GM21723 (cell line): ENCODE results near the gene ENKD1.

ENCODE experiments used
- ATAC-seq: cut with Tn5 transposase; IDR thresholded peaks from one replicate; pipeline ENCODE4 v1.9.1; 2021; ENCODE audit warnings: mild to moderate bottlenecking, moderate library complexity; ENCODE audit not compliant: unreplicated experiment

Gene ENKD1

DNA sequence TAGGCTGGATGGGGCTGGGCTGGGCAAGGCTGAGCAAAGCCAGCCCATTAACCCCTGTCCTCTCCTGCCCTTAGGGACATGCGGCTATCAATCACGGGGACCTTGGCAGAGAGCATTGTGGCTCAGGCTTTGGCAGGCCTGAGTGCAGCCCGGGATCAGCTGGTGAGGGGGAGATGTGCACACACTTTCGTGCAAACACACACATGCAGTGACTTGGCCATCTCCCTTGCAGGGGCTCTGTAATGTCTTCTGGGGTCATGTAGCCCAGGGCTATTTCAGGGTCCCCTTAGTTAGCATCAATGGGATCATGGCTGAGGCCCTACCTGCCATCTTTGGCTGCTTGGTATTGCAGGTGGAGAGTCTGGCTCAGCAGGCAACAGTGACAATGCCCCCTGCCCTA, 14.7 kb downstream of the ENKD1 start:
- no peak for ATAC-seq

DNA sequence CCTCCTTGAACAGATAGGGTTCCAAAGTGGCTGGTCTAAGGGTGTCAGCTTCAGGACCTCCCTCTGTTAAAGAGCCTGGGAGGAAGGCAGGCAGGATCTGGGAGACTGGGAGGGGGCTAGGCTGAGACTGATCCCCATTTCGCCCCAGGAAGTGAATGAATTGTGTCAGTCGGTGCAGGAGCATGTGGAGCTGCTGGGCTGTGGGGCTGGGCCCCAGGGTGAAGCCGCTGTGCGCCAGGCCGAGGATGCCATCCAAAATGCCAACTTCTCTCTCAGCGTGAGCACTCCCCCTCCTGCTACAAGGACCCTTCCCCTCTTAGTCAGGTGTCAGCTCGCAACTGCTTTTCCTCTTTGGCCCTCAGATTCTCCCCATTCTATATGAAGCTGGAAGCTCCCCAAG, 15.5 kb downstream of the ENKD1 start:
- no peak for ATAC-seq

DNA sequence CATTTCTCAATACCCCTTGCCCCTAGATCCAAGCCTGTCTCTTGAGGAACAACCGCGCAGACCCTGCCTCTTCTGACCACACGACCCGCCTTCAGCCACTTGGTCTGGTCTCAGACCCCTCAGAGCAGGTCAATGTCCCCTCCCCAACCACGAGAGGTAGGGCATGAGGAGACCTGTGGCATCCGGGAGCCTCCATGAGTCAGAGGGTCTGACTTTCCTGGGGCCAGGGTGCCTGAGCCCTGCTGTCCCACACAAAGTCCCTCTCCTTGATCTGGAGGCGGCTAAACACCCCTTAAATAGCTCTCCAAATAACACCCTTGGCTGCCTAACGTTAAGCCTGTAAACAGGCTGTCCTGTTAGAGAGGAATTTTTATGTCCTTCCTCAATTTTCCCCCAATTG, 16.5 kb downstream of the ENKD1 start:
- ATAC-seq: no peak

DNA sequence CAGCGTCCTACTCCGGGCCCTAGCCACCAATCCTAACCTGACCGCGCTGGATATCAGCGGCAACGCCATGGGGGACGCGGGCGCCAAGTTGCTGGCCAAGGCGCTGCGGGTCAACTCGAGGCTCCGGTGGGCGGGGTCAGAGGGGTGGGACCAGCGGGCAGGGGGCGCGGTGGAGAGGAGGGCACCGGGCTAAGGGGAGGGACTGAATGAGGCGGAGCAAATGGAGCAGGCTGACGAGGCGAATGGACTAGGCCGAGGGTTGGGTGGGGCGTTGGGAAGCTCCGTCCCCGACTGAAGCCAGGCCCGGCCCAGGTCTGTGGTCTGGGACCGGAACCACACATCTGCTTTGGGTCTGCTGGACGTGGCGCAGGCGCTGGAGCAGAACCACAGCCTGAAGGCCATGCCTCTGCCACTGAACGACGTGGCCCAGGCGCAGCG, 17.0 kb downstream of the ENKD1 start:
- no peak for ATAC-seq

DNA sequence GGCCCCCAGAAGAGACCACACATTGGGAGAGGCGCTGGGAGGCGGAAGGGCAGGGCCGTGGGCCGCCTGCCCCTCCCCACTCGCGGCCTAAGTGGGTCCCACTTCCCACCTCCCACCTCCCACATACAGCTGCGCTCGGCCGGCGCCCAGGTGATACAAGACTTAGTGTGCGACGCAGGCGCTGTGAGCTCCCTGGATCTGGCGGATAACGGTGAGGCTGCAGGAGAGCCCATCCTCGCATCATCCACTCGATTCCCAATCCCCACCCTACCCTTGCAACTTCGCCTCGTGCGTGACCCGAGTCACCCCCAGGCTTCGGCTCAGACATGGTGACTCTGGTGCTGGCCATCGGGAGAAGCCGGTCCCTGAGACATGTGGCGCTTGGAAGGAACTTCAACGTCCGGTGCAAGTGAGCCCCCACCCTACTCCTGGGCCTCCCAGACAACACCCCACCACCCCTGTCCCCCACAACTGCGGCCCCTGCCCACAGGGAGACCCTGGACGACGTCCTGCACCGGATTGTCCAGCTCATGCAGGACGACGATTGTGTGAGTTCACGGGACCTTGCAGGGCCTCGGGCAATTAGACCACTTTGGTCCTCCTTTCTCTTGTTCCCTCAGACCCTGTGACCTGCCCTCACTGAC, 17.7 kb downstream of the ENKD1 start:
- ATAC-seq: no peak

DNA sequence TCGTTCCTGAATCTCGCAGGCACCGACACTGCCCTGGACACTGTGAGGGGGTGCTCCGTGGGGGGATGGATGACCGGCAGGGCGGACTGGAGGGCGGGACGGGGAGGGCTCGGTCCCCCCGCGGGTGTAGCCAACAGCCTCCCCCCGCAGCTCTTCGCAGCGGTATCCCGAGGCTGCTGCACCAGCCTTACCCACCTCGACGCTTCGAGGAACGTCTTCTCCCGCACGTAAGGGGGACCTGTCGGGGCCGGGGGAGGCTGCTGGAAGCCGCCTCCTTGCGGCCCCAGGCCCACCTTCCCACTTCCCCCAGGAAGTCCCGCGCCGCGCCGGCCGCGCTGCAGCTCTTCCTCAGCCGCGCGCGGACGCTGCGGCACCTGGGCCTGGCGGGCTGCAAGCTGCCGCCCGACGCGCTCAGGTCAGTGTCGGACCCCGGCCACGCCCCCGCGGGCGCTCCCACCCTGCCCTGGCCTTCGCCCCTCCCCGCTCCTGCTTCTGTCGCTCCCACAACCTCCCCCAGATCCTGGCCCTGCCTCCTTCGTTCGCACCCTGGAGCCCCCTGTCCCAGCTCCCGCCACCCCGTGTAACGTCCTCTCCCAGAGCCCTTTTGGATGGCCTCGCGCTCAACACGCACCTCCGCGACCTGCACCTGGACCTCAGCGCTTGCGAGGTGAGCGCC, 18.3 kb downstream of the ENKD1 start:
- no peak for ATAC-seq

DNA sequence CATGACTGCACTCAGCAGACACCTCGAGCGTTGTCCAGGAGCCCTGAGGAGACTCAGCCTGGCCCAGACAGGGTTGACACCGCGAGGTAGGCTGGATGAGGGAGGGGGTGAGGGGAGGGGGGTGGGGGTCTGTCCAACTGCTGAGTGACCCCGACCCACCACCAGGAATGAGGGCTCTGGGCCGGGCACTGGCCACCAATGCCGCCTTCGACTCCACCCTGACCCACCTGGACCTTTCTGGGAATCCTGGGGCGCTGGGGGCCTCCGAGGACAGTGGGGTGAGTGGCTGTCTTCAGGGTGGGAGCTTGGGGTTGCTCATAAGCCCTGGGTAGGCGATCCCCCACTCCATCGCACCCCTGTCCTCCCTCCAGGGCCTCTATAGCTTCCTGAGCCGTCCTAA, 18.9 kb downstream of the ENKD1 start:
- ATAC-seq: no peak

DNA sequence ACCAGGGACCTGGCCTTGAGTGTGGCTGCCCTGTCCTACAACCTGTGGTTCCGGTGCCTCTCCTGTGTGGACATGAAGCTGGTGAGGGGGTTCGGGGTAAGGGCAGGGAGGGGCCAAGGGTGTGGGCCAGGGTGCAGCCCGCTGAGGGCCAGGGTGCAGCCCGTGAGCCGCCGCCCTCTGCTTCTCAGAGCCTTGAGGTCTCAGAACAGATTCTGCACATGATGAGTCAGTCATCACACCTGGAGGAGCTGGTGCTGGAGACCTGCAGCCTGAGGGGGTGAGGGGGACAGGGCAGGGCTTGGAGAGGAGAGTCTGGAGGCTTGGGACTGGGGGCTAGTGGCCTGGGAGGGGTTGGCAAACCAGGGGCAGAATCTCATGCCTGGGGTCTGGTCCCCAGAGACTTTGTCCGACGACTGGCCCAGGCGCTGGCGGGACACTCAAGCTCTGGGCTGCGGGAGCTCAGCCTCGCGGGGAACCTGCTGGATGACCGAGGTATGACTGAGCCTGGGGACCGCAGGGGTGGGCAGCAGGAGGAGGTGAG, 19.4 kb downstream of the ENKD1 start:
- no peak for ATAC-seq

DNA sequence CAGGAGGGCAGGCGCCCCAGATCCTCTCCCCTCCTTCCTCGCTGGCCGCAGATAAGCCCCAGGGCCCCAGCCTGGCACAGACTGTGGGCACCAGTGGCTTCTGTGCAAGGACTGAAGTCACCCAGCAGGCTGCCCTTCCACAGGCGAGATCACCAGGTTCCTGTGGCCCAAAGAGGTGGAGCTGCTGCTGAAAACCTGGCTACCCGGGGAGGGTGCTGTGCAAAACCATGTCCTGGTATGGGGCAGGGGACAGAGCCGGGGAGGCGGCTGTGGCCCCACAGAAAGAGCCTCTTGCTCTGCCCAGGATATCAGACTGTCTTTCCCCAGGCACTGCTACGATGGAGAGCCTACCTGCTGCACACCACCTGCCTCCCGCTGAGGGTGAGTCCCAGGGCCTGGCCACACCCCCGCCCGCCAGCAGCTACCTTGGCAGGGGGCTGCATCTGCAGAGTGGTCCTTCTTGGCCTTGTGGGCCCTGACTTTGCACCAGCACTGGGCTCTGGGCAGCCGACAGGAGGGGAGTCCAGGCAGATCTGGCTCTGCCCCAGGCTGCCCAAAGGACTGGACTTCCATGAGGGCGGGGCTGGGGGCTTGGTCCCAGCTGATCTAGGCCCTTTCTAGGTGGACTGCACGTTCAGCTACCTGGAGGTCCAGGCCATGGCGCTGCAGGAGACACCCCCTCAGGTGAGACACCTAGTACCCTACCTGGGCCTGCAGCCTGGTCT, 21.0 kb downstream of the ENKD1 start:
- ATAC-seq: no peak

DNA sequence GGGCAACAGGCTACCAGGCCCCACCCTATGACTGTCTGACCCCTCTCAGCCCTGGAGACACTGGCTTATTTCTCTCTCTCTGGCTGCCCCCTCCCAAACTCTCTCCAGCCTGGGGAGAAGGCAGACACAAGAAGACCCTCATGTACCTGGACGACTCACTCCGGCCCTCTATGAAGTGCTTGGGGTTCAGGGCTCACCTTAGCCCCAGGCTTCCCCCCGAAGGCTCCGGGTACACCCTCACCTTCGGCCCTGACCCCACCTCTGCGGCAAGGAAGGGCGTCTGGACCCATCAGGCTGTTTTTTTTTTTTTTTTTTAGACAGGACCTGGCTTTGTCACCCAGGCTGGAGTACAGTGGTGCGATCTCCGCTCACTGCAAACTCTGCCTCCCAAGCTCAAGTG, 22.5 kb downstream of the ENKD1 start:
- no peak for ATAC-seq

DNA sequence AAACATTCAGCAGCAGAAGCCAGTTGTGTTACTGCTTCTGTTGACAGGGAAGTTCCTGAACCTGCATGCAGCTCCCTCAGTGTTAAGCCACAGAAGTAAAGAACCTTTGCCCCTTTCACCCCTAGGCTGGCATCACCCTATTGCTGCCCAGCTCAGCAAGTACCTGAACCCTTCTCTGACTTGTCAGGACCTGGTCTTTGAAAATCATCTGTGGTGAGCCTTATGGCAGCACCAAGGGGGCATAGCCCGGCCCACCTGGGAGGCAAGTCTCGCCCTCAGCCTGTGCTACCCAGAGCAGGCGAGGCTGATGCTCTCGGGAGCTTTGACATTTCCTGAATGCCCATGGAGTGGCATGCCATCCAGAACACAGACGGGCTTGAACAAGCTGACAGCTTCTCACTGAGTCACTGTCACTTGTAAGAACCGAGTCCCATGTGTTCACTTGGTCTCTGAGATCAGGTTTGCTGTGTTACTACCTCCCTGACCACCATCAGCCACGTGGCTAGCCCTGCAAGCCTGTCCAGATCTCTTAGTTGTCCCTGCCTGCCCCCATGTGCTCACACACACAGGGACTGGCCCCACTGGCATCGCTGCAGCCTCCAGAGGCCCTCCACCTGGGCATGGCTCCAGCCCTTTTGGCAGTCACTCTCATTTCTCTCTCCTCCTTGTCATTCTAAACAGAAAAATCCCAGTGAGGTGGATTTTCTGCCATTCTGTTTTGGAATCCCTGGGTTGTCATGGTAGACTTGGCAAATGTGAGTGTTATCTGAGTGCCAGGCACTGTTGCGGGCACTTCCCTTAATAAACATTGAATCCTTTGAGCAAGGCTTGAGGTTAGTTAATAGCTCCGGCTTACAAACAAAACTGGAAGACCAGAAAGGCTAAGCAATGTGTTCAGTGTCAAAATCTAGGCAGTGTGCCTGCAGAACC, 24.5 kb downstream of the ENKD1 start:
- ATAC-seq: no peak

DNA sequence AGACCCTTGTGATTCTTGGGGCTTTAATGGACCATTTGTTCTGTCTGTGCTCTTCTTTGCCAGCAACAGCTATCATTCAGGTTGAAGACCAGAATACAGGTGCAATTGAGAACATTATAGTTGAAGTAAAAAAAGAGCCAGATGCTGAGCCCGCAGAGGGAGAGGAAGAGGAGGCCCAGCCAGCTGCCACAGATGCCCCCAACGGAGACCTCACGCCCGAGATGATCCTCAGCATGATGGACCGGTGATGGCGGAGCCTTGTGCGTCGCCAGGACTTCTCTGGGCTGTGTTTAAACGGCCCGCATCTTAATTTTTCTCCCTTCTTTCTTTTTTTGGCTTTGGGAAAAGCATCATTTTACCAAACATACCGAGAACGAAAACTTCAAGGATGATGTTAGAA, 28.9 kb downstream of the ENKD1 start:
- ATAC-seq: no peak

DNA sequence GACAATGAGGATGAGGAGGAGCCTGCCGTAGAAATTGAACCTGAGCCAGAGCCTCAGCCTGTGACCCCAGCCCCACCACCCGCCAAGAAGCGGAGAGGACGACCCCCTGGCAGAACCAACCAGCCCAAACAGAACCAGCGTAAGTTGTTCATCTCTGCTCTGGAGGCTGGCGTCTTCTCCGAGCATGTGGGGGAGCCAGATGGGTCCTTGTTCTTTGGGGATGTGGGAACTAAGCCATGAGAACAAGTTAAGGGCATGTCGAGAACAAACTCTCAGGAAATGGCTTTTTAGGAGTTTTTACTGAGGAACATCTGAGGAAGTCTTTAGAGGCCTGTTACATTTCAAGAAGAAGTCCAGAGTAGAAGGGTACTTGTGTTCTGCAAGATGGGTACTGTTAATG, 29.8 kb downstream of the ENKD1 start:
- no peak for ATAC-seq

DNA sequence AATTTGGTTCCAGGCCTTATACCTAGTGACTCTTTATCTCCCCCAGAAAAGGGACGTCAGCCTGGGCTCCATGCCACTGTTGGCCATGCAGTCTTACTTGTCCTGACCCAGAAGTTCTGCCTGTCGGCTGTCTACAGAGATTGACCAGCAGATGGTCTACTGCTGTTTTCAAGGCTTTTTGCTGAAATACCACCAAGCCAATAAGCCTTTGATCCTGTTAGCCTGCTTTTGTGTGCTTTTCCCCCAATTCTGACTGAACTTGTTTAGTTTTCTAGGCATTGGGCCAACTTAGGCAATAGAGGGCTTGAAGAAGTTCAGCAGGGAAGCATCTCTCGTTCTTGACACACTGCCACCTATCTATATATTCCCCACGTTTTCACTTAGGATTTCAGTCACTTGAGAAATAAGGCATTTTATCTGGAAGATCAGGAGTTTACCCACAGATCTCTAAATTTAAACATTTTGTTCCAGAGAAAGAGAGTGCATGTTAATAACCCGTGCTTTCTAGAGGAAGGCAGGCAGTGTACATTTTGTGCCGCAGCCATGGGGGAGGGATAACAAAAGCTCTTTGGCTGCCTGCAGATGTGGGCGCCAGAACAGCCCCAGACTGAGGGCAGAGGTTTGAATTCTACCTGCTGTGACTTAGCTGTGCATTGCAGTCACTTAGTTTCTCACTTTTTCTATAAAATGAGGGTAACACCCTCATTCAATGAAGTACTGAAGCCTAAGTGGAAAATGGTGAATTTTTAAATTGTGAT, 34.0 kb downstream of the ENKD1 start:
- ATAC-seq: no peak

DNA sequence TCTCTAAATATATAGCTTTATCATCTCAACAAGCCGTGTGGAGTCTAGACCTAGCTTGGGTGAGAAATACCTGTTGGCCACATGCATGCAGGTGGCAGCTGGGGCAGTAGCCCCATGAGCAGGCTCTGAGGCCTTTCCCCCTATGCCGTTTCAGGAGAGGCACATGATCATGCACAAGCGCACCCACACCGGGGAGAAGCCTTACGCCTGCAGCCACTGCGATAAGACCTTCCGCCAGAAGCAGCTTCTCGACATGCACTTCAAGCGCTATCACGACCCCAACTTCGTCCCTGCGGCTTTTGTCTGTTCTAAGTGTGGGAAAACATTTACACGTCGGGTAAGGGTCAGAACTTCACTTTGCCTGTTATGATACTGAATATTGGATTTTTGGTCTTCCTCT, 38.3 kb downstream of the ENKD1 start:
- ATAC-seq: no peak

DNA sequence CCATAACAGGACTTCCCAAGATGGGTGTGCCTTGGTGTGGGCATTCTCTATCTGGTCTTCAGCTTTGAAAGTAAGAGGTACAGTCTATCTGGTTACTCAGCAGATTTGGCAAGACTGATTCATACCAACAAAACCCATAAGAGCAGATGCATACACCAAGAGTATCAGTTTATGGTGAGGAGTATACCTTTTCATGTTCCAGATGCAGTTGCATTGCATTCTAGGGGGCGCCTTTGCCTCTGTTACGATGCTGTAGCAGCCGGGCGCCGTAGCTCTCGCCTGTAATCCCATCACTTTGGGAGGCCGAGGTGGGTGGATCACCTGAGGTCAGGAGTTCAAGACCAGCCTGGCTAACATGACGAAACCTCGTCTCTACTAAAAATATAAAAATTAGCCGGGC, 52.7 kb downstream of the ENKD1 start:
- ATAC-seq: no peak
